Fibroblast of pulmonary artery (primary cell): ENCODE measurements around the gene RPL35A.
"Not testable (repeated sequence)": the region's sequence is repeated elsewhere in the genome, so short reads cannot be mapped to it uniquely, and the experiment has no call there.

Experiments used
- DNase-seq: peaks from one replicate; pipeline ENCODE4 v3.0.0-alpha.2; 2010; ENCODE audit warnings: low read depth
- H3K4me3 ChIP-seq: replicated peaks from 2 replicates; pipeline ENCODE4 v1.5.1; 2011; ENCODE audit warnings: low read depth, mild to moderate bottlenecking, control low read depth, low read length, moderate library complexity
- CTCF ChIP-seq: IDR thresholded peaks from 2 replicates; pipeline ENCODE4 v1.5.1; 2011; ENCODE audit warnings: mild to moderate bottlenecking, control low read depth, low read length, inconsistent platforms; ENCODE audit errors: missing control alignments

Gene RPL35A

GRCh38 chr3:197959891-197960693, 10.1 kb downstream of the RPL35A start, which contains the start of gene LMLN:
Gene LMLN (plus strand): TSS chr3:197960217. CDS start chr3:197960246, 29 bp downstream.
- DNase-seq: peak; percentile 97
- H3K4me3 ChIP-seq: peak within 1 kb of the TSS; percentile 89
- no peak for TF ChIP-seq CTCF

GRCh38 chr3:197960694-197961581, 10.9 kb downstream of the RPL35A start:
- peak overlapping the region; percentile 89 for H3K4me3 ChIP-seq
- no peak for TF ChIP-seq CTCF
- DNase-seq: no peak

GRCh38 chr3:197961582-197961945, 11.6 kb downstream of the RPL35A start:
- H3K4me3 ChIP-seq: no peak overlapping the region
- no peak for TF ChIP-seq CTCF
- no peak for DNase-seq

GRCh38 chr3:197963019-197963637, 13.1 kb downstream of the RPL35A start:
- no peak for TF ChIP-seq CTCF
- no peak overlapping the region for H3K4me3 ChIP-seq

GRCh38 chr3:197967337-197967989, 17.5 kb downstream of the RPL35A start:
- not testable (repeated sequence) for H3K4me3 ChIP-seq, DNase-seq

More at GRCh38 chr3:197963019-197963637, 13.1 kb downstream of the RPL35A start:
- no peak for DNase-seq

- H3K4me3 ChIP-seq: no peak overlapping the region
- TF ChIP-seq CTCF: no peak
- DNase-seq: no peak
Observed at GRCh38 chr3:197970588-197970987, 20.6 kb downstream of the RPL35A start.
